CD4-positive, alpha-beta T cell treated with Interferon alpha-2 for 1 hour (primary cell): ENCODE measurements around the gene FNIP1.
"Not testable (repeated sequence)": the region's sequence is repeated elsewhere in the genome, so short reads cannot be mapped to it uniquely, and the experiment has no call there.

ENCODE experiments used
- DNase-seq, 2 donors: peaks; one replicate each; pipeline ENCODE4 v3.0.0-alpha.2; 2020 to 2022

Gene FNIP1

GRCh38 chr5:131796793-131797693 is at the start of gene FNIP1:
TSS of gene FNIP1 (minus strand) at chr5:131797017. CDS start at chr5:131796921, 96 bp downstream.
- peak; percentile 97 for DNase-seq

- DNase-seq: no peak
Observed at GRCh38 chr5:131846536-131846935, 49.7 kb upstream of the FNIP1 start.

GRCh38 chr5:131845828-131846227 is 49.0 kb upstream of the FNIP1 start:
- DNase-seq: no peak

- DNase-seq: not testable (repeated sequence)
Observed at GRCh38 chr5:131842971-131843370, 46.2 kb upstream of the FNIP1 start.

GRCh38 chr5:131832702-131833101 is 35.9 kb upstream of the FNIP1 start:
- DNase-seq: not testable (repeated sequence)

GRCh38 chr5:131825404-131826013 is 28.7 kb upstream of the FNIP1 start:
- no peak for DNase-seq

- no peak for DNase-seq
Observed at GRCh38 chr5:131824631-131825030, 27.8 kb upstream of the FNIP1 start.

GRCh38 chr5:131821221-131821620 is 24.4 kb upstream of the FNIP1 start:
- DNase-seq: no peak

- DNase-seq: no peak
Observed at GRCh38 chr5:131818001-131818724, 21.3 kb upstream of the FNIP1 start.

- no peak for DNase-seq
Observed at GRCh38 chr5:131814990-131815389, 18.2 kb upstream of the FNIP1 start.

GRCh38 chr5:131812371-131813160 is 15.7 kb upstream of the FNIP1 start:
- DNase-seq: no peak

GRCh38 chr5:131810510-131811249 is 13.9 kb upstream of the FNIP1 start:
- peak in 1 of 2 donors; percentile 38 for DNase-seq

GRCh38 chr5:131795879-131796792 is 681 bp downstream of the FNIP1 start:
- peak; percentile 15 to 44 for DNase-seq

- no peak for DNase-seq
Observed at GRCh38 chr5:131795228-131795627, 1.6 kb downstream of the FNIP1 start.

GRCh38 chr5:131794586-131794985 is 2.2 kb downstream of the FNIP1 start:
- peak in 1 of 2 donors; percentile 8 for DNase-seq

- no peak for DNase-seq
Observed at GRCh38 chr5:131792896-131793295, 3.9 kb downstream of the FNIP1 start.

- DNase-seq: no peak
Observed at GRCh38 chr5:131791866-131792265, 5.0 kb downstream of the FNIP1 start.

- DNase-seq: no peak
Observed at GRCh38 chr5:131790550-131790949, 6.3 kb downstream of the FNIP1 start.

GRCh38 chr5:131789765-131790164 is 7.1 kb downstream of the FNIP1 start:
- no peak for DNase-seq

- DNase-seq: no peak
Observed at GRCh38 chr5:131787736-131788135, 9.1 kb downstream of the FNIP1 start.
